Testis (tissue), 3 donors: ENCODE data around the gene EIF4G3. TPM values are rescaled to one million over a fixed set of nuclear protein-coding genes. Genes with fewer than 3 reads are reported as not detected.

Experiments used
- DNase-seq: peaks from one replicate; pipeline ENCODE4 v3.0.0-alpha.2; 2019
- H3K27ac ChIP-seq, 2 donors: fragments of 200-600 bp; sonication (generic); one replicate each; pipeline ENCODE4 v1.5.1; 2019
- H3K27me3 ChIP-seq: fragments of 200-600 bp; sonication (generic); one replicate; pipeline ENCODE4 v1.5.1; 2019
- H3K36me3 ChIP-seq: fragments of 200-600 bp; sonication (generic); one replicate; pipeline ENCODE4 v1.5.1; 2017; ENCODE audit warnings: low read depth; ENCODE audit errors: missing control alignments
- H3K4me1 ChIP-seq: fragments of 200-600 bp; sonication (generic); one replicate; pipeline ENCODE4 v1.5.1; 2019
- H3K4me3 ChIP-seq, 2 donors: fragments of 200-600 bp; sonication (generic); one replicate each; pipeline ENCODE4 v1.5.1; 2017 to 2019
- H3K9me3 ChIP-seq: fragments of 200-600 bp; sonication (generic); one replicate; pipeline ENCODE4 v1.5.1; 2017
- POLR2A ChIP-seq: fragments of 450-650 bp; IDR thresholded peaks from one replicate; pipeline ENCODE4 v1.6.1; 2017; ENCODE audit warnings: antibody characterized with exemption, mild to moderate bottlenecking, moderate library complexity
- WGBS, 2 donors: methylation state at CpG; one replicate each; pipeline ENCODE4 v1.1.5; 2018; 5-methylcytosine and 5-hydroxymethylcytosine counted together
- intact Hi-C: fragments of 100-400 bp; cut with DNase I; formaldehyde crosslinking; loops from one replicate; pipeline ENCODE4 v1.15.1; 2023; ENCODE audit warnings: low total_unique reads
- polyA plus RNA-seq: library from polyadenylated mRNA; stranded (reverse); fragments of 350-450 nt; fragmentation: Illumina TruSeq; extraction: RNeasy Lipid Tissue Mini Kit (QIAGEN cat#74804); gene quantifications from one replicate; pipeline ENCODE4 v1.2.3, GENCODE V29; 2014; ENCODE audit warnings: low read depth, low replicate concordance; ENCODE audit not compliant: insufficient read depth
- total RNA-seq, 2 donors: library from RNA; depleted of rRNA; stranded (reverse); fragments of >200 nt; gene quantifications; one replicate each; pipeline ENCODE4 v1.2.3, GENCODE V29; 2016
- TF ChIP-seq, protein P1 (sequence below), 3 experiments: fragments of 450-650 bp in 2 of 3; fragments of 200-600 bp in 1 of 3; sonication (generic) in 1 of 3; IDR thresholded peaks; one replicate each; pipeline ENCODE4 v1.5.1; 2016 to 2019; ENCODE audit warnings: antibody characterized with exemption in 3 of 3, mild to moderate bottlenecking in 2 of 3, moderate library complexity in 1 of 3

Gene EIF4G3
- total and polyA plus RNA-seq, 3 donors from 2014 or later = 146 to 198 (median 165) TPM

DNA sequence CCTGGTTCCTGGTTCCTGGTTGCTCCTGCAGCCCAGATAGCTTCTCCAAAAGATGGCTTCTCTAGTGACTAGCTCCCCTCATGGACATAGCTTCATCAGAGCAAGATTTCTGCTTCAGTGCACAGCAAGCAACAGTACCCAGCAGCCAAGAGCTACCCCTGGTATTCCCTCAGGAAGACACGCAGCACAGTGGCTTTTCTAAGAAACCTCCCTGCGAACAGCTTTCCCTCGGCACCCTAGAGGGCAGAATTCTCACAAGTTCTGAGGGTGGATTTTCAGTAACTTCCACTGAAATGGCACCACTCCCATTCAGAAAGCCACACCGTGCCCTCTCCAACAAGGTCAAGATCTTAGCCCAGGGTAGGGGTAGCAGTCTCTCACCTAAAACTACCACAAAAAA lies 128.2 kb downstream of the EIF4G3 start:
- H3K27me3 ChIP-seq = no peaks in the 10 kb centered on the region
- no peak overlapping the region for H3K4me3 ChIP-seq
- no peaks in the 10 kb centered on the region for H3K36me3 ChIP-seq
- H3K27ac ChIP-seq = no peak overlapping the region
- no peaks in the 10 kb centered on the region for H3K9me3 ChIP-seq
- H3K4me1 ChIP-seq = peaks cover 3% of the 10 kb centered on the region
- 96 to 100% methylated on average over 4 of the region's 4 CpGs for WGBS, 2 donors
- intact Hi-C loops = no loop called here
- TF ChIP-seq, protein P1, sequence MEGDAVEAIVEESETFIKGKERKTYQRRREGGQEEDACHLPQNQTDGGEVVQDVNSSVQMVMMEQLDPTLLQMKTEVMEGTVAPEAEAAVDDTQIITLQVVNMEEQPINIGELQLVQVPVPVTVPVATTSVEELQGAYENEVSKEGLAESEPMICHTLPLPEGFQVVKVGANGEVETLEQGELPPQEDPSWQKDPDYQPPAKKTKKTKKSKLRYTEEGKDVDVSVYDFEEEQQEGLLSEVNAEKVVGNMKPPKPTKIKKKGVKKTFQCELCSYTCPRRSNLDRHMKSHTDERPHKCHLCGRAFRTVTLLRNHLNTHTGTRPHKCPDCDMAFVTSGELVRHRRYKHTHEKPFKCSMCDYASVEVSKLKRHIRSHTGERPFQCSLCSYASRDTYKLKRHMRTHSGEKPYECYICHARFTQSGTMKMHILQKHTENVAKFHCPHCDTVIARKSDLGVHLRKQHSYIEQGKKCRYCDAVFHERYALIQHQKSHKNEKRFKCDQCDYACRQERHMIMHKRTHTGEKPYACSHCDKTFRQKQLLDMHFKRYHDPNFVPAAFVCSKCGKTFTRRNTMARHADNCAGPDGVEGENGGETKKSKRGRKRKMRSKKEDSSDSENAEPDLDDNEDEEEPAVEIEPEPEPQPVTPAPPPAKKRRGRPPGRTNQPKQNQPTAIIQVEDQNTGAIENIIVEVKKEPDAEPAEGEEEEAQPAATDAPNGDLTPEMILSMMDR (IDR thresholded peaks at IDR 0.05) = no peak
- DNase-seq = no peak

DNA sequence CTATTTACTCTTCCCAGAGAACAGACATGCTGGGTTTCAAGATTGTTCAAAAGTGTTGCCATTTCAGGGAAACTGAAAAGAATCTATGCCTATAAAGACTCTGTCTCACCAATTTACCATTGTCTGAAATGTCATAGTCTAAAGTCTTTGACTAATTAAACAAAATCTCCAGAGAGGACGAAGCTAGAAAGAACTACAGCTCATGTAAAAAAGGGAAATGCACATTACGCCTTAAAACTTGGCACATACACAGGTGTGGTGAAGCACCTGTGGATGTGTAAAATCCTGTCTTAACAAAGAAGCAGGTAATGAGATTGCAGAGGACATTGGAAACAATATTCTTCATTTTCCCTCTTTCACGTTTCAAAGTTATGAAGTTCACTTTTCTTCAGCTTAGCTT lies 130.6 kb downstream of the EIF4G3 start:
- DNase-seq = no peak
- H3K27me3 ChIP-seq = no peaks in the 10 kb centered on the region
- H3K4me3 ChIP-seq = no peak overlapping the region
- H3K36me3 ChIP-seq = no peaks in the 10 kb centered on the region
- TF ChIP-seq, protein P1 (IDR thresholded peaks at IDR 0.05) = no peak
- no peak for TF ChIP-seq POLR2A
- H3K27ac ChIP-seq = no peak overlapping the region
- no peaks in the 10 kb centered on the region for H3K9me3 ChIP-seq
- intact Hi-C loops = no loop called here
- peaks cover 9% of the 10 kb centered on the region for H3K4me1 ChIP-seq
- 78 to 92% methylated on average over 3 of the region's 3 CpGs for WGBS, 2 donors

DNA sequence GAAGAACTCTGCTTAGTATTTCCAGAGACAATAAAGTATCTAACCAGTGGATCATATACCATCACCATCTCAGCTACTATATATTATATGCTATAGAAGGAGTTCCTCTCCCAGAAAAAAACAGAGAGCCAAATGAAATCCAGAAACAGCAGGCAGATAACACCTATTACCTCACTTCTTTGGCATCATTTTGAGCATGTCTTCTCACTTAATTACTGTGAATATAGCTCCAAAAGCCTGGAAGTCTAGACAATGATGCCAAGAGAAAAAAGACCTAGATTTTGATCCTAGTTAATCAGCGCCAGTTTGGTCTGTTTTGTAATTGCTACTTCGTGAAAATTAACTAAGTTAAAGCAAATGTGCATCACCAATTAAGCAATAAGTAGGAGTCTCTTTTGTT lies 131.3 kb downstream of the EIF4G3 start:
- TF ChIP-seq POLR2A = no peak
- TF ChIP-seq, protein P1 (IDR thresholded peaks at IDR 0.05) = no peak
- H3K4me3 ChIP-seq = no peak overlapping the region
- WGBS, 2 donors = 61 to 75% methylated on average over 2 of the region's 2 CpGs
- H3K27ac ChIP-seq = no peak overlapping the region
- H3K36me3 ChIP-seq = no peaks in the 10 kb centered on the region
- H3K9me3 ChIP-seq = no peaks in the 10 kb centered on the region
- H3K4me1 ChIP-seq = peaks cover 9% of the 10 kb centered on the region
- no peaks in the 10 kb centered on the region for H3K27me3 ChIP-seq
- DNase-seq = no peak
- intact Hi-C loops = no loop called here

DNA sequence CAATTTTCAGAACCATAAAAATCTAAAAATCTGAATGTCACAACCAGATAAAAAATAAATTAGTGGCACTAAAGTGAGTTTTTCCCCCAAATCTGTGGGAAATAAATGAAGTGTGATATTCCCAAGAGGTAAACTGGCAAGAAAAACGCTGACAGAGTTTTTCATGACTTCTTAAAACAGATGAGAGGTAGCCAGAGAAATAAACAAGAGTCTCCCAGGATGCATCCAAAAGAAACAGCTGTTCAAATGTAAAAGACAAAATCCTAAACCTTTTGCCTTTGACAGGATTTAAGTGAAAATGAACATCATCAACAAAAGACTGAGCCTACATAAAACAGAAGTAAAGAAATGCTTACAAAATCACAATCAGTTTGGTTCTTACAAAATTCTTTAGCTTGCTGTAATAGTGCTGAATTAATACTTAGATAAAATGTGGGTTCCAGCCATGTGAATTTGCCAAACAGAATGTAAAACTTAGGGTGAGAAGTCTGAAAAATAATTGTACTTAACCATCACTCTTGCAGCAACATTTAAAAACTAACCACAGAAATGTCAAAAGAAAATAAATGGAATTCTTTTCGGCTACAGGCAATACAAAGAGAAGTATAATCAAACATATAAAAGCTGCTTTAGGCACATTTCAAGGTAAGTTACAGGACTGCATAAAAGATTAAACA lies 133.6 kb downstream of the EIF4G3 start:
- no peak for DNase-seq
- H3K4me3 ChIP-seq = no peak overlapping the region
- no peak for TF ChIP-seq POLR2A
- TF ChIP-seq, protein P1 (IDR thresholded peaks at IDR 0.05) = no peak
- H3K27ac ChIP-seq = no peak overlapping the region
- peaks cover 9% of the 10 kb centered on the region for H3K4me1 ChIP-seq
- no peaks in the 10 kb centered on the region for H3K9me3 ChIP-seq
- no peaks in the 10 kb centered on the region for H3K27me3 ChIP-seq
- WGBS, 2 donors = 50 to 57% methylated on average over 2 of the region's 2 CpGs
- intact Hi-C loops = no loop called here
- no peaks in the 10 kb centered on the region for H3K36me3 ChIP-seq

DNA sequence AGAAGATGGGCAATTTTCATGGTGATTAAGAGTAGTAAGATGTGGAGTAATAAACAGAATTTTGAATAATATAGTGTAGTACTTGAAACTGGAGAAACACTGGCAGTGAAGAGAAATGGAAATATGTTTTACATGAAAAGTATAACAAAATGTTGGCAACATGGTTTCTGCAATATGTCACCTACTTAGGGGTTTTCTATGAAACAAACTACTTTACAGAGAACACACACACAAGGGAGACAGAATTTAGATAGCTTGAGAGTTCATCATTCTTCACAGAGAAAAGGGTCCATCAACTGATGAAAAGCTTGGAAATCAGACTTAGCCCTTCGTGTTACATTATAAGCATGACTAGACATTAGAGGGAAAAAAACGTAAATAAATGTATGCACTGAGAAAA lies 135.2 kb downstream of the EIF4G3 start:
- Histone ChIP-seq H3K4me3 (no peak overlapping the region), H3K9me3 (no peaks in the 10 kb centered on the region), H3K36me3 (no peaks in the 10 kb centered on the region), H3K27me3 (no peaks in the 10 kb centered on the region), H3K27ac (no peak overlapping the region), H3K4me1 (peaks cover 9% of the 10 kb centered on the region)
- 92 to 99% methylated on average over 2 of the region's 2 CpGs for WGBS, 2 donors
- intact Hi-C loops = no loop called here
- TF ChIP-seq, protein P1 (IDR thresholded peaks at IDR 0.05) = no peak
- no peak for TF ChIP-seq POLR2A
- no peak for DNase-seq
